DOHH2 (cell line): ENCODE results near the gene TMEM88.

Experiments used
- H3F3A ChIP-seq: fragments of 200-600 bp; sonication (generic), shearing (Covaris generic); 2 replicates; pipeline ENCODE4 v1.6.0; 2016; ENCODE audit warnings: antibody characterized with exemption, mild to moderate bottlenecking; ENCODE audit not compliant: control insufficient read depth, insufficient read depth
- H3K27ac ChIP-seq: fragments of 200-600 bp; sonication (generic); 2 replicates; pipeline ENCODE4 v1.5.1; 2014; ENCODE audit warnings: low read depth, mild to moderate bottlenecking, low read length, moderate library complexity
- H3K27me3 ChIP-seq: fragments of 200-600 bp; sonication (generic); 2 replicates; pipeline ENCODE4 v1.6.1; 2014; ENCODE audit warnings: mild to moderate bottlenecking, low read length, mixed read lengths; ENCODE audit not compliant: control insufficient read depth
- H3K36me3 ChIP-seq: fragments of 200-600 bp; sonication (generic); 2 replicates; pipeline ENCODE4 v1.6.1; 2014; ENCODE audit warnings: mild to moderate bottlenecking, low read length, moderate library complexity, mixed read lengths; ENCODE audit not compliant: control insufficient read depth
- H3K4me1 ChIP-seq: fragments of 200-600 bp; sonication (generic); 2 replicates; pipeline ENCODE4 v1.6.1; 2014; ENCODE audit warnings: mild to moderate bottlenecking, low read length, mixed read lengths; ENCODE audit not compliant: control insufficient read depth
- H3K4me2 ChIP-seq: fragments of 200-600 bp; sonication (generic); 2 replicates; pipeline ENCODE4 v1.6.0; 2014; ENCODE audit warnings: mild to moderate bottlenecking, low read length, moderate library complexity
- H3K4me3 ChIP-seq: fragments of 200-600 bp; sonication (generic); 2 replicates; pipeline ENCODE4 v1.5.1; 2014; ENCODE audit warnings: mild to moderate bottlenecking, low read length, mixed read lengths
- H3K79me2 ChIP-seq: fragments of 200-600 bp; sonication (generic); 2 replicates; pipeline ENCODE4 v1.6.1; 2014; ENCODE audit warnings: mild to moderate bottlenecking, low read length, mixed read lengths; ENCODE audit not compliant: control insufficient read depth
- H3K9me2 ChIP-seq: fragments of 200-600 bp; sonication (generic); replicated peaks from 2 replicates; pipeline ENCODE4 v1.6.1; 2014; ENCODE audit warnings: mild to moderate bottlenecking, low read length, mixed read lengths; ENCODE audit not compliant: control insufficient read depth
- H3K9me3 ChIP-seq: fragments of 200-600 bp; sonication (generic); 2 replicates; pipeline ENCODE4 v1.6.1; 2014; ENCODE audit warnings: antibody characterized with exemption, low read length, mixed read lengths; ENCODE audit not compliant: control insufficient read depth, insufficient read depth
- H4K20me1 ChIP-seq: fragments of 200-600 bp; sonication (generic); 2 replicates; pipeline ENCODE4 v1.6.0; 2014; ENCODE audit warnings: low read depth, mild to moderate bottlenecking, antibody characterized with exemption, low read length, moderate library complexity; ENCODE audit not compliant: control insufficient read depth, insufficient read depth
- CTCF ChIP-seq: fragments of 200-600 bp; sonication (generic); IDR thresholded peaks from one replicate; pipeline ENCODE4 v1.5.1; 2014; ENCODE audit warnings: antibody characterized with exemption, mild to moderate bottlenecking, low read depth, low read length; ENCODE audit not compliant: poor library complexity, severe bottlenecking
- EZH2phosphoT487 ChIP-seq: fragments of 200-600 bp; sonication (generic); IDR thresholded peaks from 2 replicates; pipeline ENCODE4 v1.6.1; 2017; ENCODE audit warnings: borderline replicate concordance, mild to moderate bottlenecking, antibody characterized with exemption, low read length, moderate library complexity, mixed read lengths

The TMEM88 gene

GRCh38 chr17:7903154-7904103 is 48.6 kb downstream of the TMEM88 start:
- Histone ChIP-seq H4K20me1 (no peaks in the 10 kb centered on the region; the same call in 1 of the 2 replicates), H3F3A (no peaks in the 10 kb centered on the region; the same call in 1 of the 2 replicates), H3K27me3 (no peaks in the 10 kb centered on the region), H3K79me2 (no peaks in the 10 kb centered on the region), H3K4me1 (no peaks in the 10 kb centered on the region), H3K36me3 (peaks cover 95% of the 10 kb centered on the region), H3K4me2 (no peak overlapping the region), H3K9me2 (no peaks in the 10 kb centered on the region), H3K4me3 (no peak overlapping the region), H3K27ac (no peak overlapping the region), H3K9me3 (no peaks in the 10 kb centered on the region)
- TF ChIP-seq EZH2phosphoT487: no peak
- no peak for TF ChIP-seq CTCF
